Lower leg skin (tissue), 4 donors: ENCODE data around the gene KLHL5. TPM values are rescaled to one million over a fixed set of nuclear protein-coding genes. Genes with fewer than 3 reads are reported as not detected.

Experiments used
- DNase-seq, 2 donors: peaks; one replicate each; pipeline ENCODE4 v3.0.0-alpha.2; 2019; ENCODE audit warnings: low spot score in 2 of 2
- H3K4me3 ChIP-seq: fragments of 200-600 bp; sonication (generic); 2 replicates; pipeline ENCODE4 v1.5.1; 2017; ENCODE audit warnings: mild to moderate bottlenecking, low read depth; ENCODE audit not compliant: poor library complexity, severe bottlenecking
- CTCF ChIP-seq, 3 donors: fragments of 450-650 bp; IDR thresholded peaks; one replicate each; pipeline ENCODE4 v1.5.1; 2016; ENCODE audit warnings: antibody characterized with exemption in 3 of 3, mild to moderate bottlenecking in 3 of 3, moderate library complexity in 2 of 3
- POLR2A ChIP-seq, 2 donors: fragments of 450-650 bp; IDR thresholded peaks; one replicate each; pipeline ENCODE4 v1.6.1; 2016 to 2017; ENCODE audit warnings: antibody characterized with exemption in 2 of 2, mild to moderate bottlenecking in 1 of 2, moderate library complexity in 1 of 2
- WGBS, 2 donors: methylation state at CpG; one replicate each; pipeline ENCODE4 v1.1.5; 2018; 5-methylcytosine and 5-hydroxymethylcytosine counted together
- intact Hi-C: fragments of 100-400 bp; cut with DNase I; formaldehyde crosslinking; loops from one replicate; pipeline ENCODE4 v1.15.0; 2023; ENCODE audit warnings: low total_unique reads
- total RNA-seq, 4 donors: library from RNA; depleted of rRNA; stranded (reverse); fragments of >200 nt; gene quantifications; one replicate each; pipeline ENCODE4 v1.1.0, GENCODE V29; 2016

The KLHL5 gene
- 10 to 100 TPM in 2 of 4 donors, 1 to 10 TPM in 2; 4.8 to 14.5 (median 11.2) TPM for total RNA-seq

GRCh38 chr4:39062094-39062769 is at the start of gene KLHL5:
Gene KLHL5 (plus strand): TSS chr4:39062232. CDS start chr4:39062653, 421 bp downstream.
- no peak for DNase-seq
- TF ChIP-seq CTCF (IDR thresholded peaks at IDR 0.05) (no peak), POLR2A (IDR thresholded peaks at IDR 0.05) (no peak)
- H3K4me3 ChIP-seq, result no peak within 1 kb of the TSS
- intact Hi-C loops, result no loop called here
- 39 to 51% methylated on average over 7 of the region's 7 CpGs for WGBS, 2 donors

- no peak for DNase-seq
- intact Hi-C loops, result no loop called here
- TF ChIP-seq CTCF (IDR thresholded peaks at IDR 0.05) (no peak), POLR2A (IDR thresholded peaks at IDR 0.05) (no peak)
Measured at GRCh38 chr4:39014028-39014427, 48.0 kb upstream of the KLHL5 start.

DNA sequence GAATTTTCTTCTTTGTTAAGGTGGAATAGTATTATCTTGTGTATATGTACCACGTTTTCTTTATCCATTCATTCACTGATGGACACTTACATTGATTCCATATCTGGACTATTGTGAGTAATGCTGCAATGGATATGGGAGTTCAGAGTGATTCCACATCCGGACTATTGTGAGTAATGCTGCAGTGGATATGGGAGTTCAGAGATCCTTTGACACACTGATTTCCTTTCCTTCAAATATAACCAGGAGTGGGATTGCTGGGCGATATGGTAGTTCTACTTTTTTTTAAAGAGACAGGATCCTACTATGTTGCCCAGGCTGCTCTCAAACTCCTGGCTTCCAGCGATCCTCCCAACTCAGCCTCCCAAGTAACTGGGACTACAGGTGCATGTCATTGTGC is 41.9 kb upstream of the KLHL5 start:
- H3K4me3 ChIP-seq, result no peak overlapping the region
- intact Hi-C loops, result no loop called here
- 73 to 75% methylated on average over 4 of the region's 4 CpGs for WGBS, 2 donors
- no peak for DNase-seq
- TF ChIP-seq POLR2A (IDR thresholded peaks at IDR 0.05) (no peak), CTCF (IDR thresholded peaks at IDR 0.05) (no peak)

More at GRCh38 chr4:39014028-39014427, 48.0 kb upstream of the KLHL5 start:
- no peak overlapping the region for H3K4me3 ChIP-seq
- 86% methylated on average over 2 of the region's 2 CpGs for WGBS, 2 donors

DNA sequence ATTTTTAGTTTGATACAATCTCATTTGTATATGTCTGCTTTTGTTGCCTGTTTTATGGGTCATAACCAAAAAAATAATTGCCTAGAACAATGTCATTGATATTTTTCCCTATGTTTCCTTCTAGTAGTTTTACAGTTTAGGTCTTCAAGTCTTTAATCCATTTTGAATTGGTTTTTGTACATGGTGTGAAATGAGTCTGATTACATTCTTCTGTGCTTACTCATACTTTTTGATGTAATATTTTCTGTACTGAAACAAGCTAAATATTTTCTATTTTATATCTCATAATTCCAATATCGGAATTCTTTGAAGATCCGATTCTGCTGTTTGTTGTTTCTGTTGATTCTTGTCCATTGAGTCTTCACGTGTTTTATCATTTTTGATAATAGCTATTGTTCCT is 40.4 kb upstream of the KLHL5 start:
- H3K4me3 ChIP-seq, result no peak overlapping the region
- 84 to 88% methylated on average over 3 of the region's 3 CpGs for WGBS, 2 donors
- no peak for TF ChIP-seq CTCF (IDR thresholded peaks at IDR 0.05)
- no peak for TF ChIP-seq POLR2A (IDR thresholded peaks at IDR 0.05)
- DNase-seq, result no peak
- intact Hi-C loops, result no loop called here

DNA sequence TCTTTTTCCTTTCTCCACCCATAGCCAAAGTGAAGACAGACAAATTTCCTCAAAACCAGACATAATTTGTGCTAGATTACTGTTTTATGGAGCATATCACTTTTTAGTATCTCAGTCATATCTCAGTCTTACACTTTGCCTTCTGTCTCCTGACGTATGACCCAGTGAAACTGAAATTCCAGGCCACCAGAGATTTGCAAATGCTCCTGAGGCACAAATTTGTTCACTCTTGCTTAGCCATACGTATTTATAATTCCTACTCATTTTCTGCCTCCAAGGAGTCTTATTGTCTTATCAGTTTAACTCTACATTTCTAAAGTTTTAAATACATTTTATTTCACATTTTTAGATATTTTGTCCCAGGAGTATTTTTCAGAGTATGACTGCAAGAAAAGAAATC is 39.8 kb upstream of the KLHL5 start:
- no peak for TF ChIP-seq CTCF (IDR thresholded peaks at IDR 0.05)
- no peak for TF ChIP-seq POLR2A (IDR thresholded peaks at IDR 0.05)
- intact Hi-C loops, result no loop called here
- WGBS, 2 donors, result 78 to 83% methylated on average over 2 of the region's 2 CpGs
- no peak overlapping the region for H3K4me3 ChIP-seq
- no peak for DNase-seq

DNA sequence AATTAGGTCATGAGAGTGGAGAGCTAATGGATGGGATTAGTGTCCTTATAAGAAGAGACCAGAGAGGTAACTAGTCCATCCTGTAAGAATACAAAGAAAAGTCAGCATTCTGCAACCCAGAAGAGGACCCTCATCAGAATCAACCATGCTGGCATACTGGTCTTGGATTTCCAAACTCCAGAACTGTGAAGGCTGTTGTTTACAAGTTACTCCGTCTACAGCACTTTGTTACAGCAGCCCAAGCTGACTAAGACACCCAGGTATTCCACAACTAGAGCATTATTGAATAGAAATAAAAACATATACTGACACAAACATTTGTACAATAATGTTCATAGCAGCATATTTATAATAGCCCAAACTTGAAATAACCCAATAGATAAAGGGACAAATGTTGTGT is 39.0 kb upstream of the KLHL5 start:
- 84 to 97% methylated on average over 1 of the region's 1 CpG for WGBS, 2 donors
- no peak overlapping the region for H3K4me3 ChIP-seq
- intact Hi-C loops, result no loop called here
- TF ChIP-seq CTCF (IDR thresholded peaks at IDR 0.05), result no peak
- TF ChIP-seq POLR2A (IDR thresholded peaks at IDR 0.05), result no peak
- no peak for DNase-seq
